NT2/D1 (cell line): ENCODE data around the gene SIK2.

Source experiments
- SUZ12 ChIP-seq: IDR thresholded peaks from 2 replicates; pipeline ENCODE4 v1.6.1; 2011; ENCODE audit not compliant: insufficient read length, insufficient read depth; ENCODE audit errors: extremely low read depth
- YY1 ChIP-seq: IDR thresholded peaks from 2 replicates; pipeline ENCODE4 v1.6.1; 2011; ENCODE audit not compliant: insufficient read length, insufficient read depth
- ZNF274 ChIP-seq: IDR thresholded peaks from 2 replicates; pipeline ENCODE4 v1.6.1; 2011; ENCODE audit warnings: mild to moderate bottlenecking, low read depth, low read length

GRCh38 chr11:111756097-111756496, 153.8 kb downstream of the SIK2 start:
- TF ChIP-seq SUZ12 = no peak
- no peak for TF ChIP-seq ZNF274
- no peak for TF ChIP-seq YY1
